Erythroblast (primary cell): ENCODE results near the gene DSC2.

Source experiments
- GATA1 ChIP-seq: IDR thresholded peaks from 2 replicates; pipeline ENCODE4 v1.6.1; 2011; ENCODE audit warnings: low read depth, mild to moderate bottlenecking, control low read depth, low read length, moderate library complexity
- POLR2A ChIP-seq: IDR thresholded peaks from 2 replicates; pipeline ENCODE4 v1.6.1; 2011; ENCODE audit warnings: mild to moderate bottlenecking, low read length

DNA sequence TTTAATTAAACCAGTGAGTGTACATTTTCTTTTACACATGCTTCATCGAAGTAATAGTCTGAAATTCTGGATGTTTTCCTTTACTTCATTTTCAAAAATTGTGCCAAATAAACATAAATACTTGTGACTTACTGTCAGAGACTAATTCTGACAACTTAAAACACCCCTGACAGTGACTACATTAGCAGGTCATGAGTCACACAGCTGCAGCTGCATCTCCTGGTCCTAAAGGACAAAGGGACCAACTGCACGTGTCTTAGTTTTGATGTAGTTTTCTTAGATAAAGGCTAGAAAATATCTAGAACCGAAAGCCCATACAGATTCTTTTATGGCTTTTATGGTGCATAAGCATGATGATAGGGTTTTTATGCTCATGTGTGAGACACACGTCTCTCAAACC is 30.0 kb downstream of the DSC2 start:
- TF ChIP-seq POLR2A (no peak), GATA1 (no peak)
